ENCODE results near the gene ARHGAP24.

DNA sequence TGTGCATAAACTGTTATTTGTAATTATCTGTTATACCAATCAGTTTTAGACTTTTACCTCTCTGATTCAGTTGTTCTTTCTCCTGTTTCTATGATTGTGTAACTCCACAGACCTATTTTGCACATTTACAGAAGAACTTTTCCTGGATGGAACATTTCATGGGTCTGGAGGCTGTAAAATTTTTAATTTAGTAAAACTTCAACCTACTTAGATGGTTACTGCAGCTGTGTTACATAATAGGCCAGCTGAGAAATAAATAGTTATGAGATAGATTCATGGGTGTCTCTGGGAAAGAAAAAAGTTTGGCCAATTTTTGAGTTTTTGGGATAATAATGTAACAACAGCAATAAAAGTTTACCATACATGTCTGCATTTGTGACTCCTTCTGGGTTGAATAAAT, 253.5 kb downstream of the ARHGAP24 start:
- TF ChIP-seq, protein P1, sequence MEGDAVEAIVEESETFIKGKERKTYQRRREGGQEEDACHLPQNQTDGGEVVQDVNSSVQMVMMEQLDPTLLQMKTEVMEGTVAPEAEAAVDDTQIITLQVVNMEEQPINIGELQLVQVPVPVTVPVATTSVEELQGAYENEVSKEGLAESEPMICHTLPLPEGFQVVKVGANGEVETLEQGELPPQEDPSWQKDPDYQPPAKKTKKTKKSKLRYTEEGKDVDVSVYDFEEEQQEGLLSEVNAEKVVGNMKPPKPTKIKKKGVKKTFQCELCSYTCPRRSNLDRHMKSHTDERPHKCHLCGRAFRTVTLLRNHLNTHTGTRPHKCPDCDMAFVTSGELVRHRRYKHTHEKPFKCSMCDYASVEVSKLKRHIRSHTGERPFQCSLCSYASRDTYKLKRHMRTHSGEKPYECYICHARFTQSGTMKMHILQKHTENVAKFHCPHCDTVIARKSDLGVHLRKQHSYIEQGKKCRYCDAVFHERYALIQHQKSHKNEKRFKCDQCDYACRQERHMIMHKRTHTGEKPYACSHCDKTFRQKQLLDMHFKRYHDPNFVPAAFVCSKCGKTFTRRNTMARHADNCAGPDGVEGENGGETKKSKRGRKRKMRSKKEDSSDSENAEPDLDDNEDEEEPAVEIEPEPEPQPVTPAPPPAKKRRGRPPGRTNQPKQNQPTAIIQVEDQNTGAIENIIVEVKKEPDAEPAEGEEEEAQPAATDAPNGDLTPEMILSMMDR (conservative IDR thresholded peaks at IDR 0.05 in 1 of 2, IDR thresholded peaks at IDR 0.05 in 1 of 2; ENCODE audit: low read depth in 1 of 2, low read length in 2 of 2): no peak
- TF ChIP-seq EZH2 (IDR thresholded peaks at IDR 0.05; ENCODE audit: low read length, missing control alignments): no peak
